IPS-11a (cell line): ENCODE measurements around the gene NEK10.
"Not testable (repeated sequence)": the region's sequence is repeated elsewhere in the genome, so short reads cannot be mapped to it uniquely, and the experiment has no call there.

Source experiments
- H3K4me3 ChIP-seq: one replicate; pipeline ENCODE4 v1.5.1; 2013; ENCODE audit warnings: low read depth, low read length, control low read depth

Gene NEK10

DNA sequence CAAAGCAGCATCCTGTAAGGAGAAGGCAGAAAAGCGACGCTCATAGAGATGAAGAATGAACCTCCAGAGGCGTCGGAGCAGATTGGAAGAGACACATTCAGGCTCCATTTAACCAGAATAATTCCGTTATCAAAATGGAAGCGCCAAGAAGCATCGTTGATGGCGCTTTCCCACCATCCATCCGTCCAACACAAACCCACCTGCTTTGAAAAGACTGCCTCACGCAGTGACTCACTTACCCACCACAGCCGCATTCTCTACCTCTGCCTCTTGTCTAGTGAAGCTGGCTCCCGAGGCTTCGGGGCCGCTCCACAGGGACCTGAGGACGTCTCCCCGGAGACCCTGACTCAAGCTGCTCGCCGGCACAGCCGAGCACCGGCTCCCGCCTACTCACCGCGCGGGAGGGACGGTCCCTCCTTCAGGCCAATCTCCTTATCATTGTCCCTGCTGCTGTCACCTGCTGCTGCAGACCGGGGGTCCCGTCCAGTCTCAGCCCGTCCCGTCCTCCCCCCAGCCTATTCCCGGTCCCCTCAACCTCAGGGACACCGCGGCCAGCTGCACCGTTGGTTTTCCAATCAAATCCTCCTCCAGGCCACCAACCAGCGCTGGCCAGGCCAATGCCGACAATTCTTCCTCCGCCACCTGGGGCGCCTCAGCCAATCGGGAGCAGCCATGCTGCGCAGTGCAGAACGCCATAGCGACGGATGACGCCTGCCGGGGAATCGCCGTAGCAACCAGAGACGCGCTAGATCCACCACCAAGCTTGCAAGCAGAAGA is at the start of gene NEK10:
Gene NEK10, minus strand, starts transcription at position 553 of the 777 bp plus-strand sequence. CDS start 16,501 bp downstream, outside the sequence.
- H3K4me3 ChIP-seq, result peak within 1 kb of the TSS; percentile 84

- no peak overlapping the region for H3K4me3 ChIP-seq
Observed at GRCh38 chr3:27415202-27415601, 46.0 kb upstream of the NEK10 start.

DNA sequence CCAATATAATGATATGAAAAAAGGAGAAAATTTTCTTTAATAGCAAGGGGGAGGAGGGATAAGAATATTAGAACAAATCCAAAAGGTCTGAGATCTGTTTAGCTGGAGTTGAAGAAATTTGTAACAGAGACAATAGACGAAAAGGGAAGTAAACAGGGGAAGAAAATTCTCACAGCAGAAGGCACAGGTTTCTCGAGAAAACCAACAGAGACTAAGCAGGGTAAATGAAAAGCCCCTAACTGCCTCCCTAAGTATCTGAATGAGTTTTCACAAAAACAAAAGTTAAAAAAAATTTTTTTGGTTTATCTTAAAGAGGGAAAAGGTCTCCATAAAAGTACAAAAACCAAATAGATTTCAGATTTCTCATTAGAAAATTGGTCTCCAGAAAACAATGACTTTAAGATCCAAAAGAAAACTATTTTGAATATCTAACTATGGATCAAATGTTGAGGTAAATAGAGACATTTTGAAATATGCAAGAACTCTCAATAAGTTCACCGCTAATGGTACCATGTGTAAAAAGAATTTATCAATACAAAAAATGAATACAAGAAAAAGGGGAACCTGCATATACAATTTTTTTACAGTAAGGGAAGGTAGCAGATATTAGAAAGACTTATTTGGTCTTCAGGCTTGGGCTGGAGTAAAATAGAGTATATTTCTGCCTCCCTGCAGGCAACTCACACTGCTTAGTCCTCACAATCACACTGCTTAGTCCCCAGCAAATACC is 23.9 kb upstream of the NEK10 start:
- H3K4me3 ChIP-seq, result no peak overlapping the region

- H3K4me3 ChIP-seq, result not testable (repeated sequence)
Observed at GRCh38 chr3:27392414-27392813, 23.2 kb upstream of the NEK10 start.

- H3K4me3 ChIP-seq, result no peak overlapping the region
Observed at GRCh38 chr3:27391796-27392195, 22.6 kb upstream of the NEK10 start.

DNA sequence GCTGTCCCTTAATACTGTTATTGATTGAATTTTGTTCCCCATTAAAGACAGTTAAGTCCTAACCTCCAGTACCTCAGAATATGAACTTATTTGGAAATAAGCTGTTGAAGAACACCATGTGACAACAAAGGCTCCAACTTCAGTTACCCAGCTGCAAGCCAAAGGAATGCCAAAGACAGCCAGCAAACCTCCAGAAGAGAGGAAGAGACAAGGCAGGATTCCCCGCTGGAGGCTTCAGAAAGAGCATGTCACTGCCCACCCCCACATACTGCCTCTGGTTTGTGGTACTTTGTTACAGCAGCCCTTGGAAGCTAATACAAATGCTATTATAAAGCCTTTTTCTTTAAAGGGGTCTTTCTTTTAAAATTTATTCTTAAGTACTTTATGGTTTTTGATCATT is 18.4 kb upstream of the NEK10 start:
- H3K4me3 ChIP-seq, result no peak overlapping the region

- no peak overlapping the region for H3K4me3 ChIP-seq
Observed at GRCh38 chr3:27385504-27385903, 16.3 kb upstream of the NEK10 start.

GRCh38 chr3:27384191-27384590 is 15.0 kb upstream of the NEK10 start:
- H3K4me3 ChIP-seq, result no peak overlapping the region

- no peak overlapping the region for H3K4me3 ChIP-seq
Observed at GRCh38 chr3:27380433-27381357, 11.5 kb upstream of the NEK10 start.

- H3K4me3 ChIP-seq, result no peak overlapping the region
Observed at GRCh38 chr3:27378331-27378730, 9.1 kb upstream of the NEK10 start.

DNA sequence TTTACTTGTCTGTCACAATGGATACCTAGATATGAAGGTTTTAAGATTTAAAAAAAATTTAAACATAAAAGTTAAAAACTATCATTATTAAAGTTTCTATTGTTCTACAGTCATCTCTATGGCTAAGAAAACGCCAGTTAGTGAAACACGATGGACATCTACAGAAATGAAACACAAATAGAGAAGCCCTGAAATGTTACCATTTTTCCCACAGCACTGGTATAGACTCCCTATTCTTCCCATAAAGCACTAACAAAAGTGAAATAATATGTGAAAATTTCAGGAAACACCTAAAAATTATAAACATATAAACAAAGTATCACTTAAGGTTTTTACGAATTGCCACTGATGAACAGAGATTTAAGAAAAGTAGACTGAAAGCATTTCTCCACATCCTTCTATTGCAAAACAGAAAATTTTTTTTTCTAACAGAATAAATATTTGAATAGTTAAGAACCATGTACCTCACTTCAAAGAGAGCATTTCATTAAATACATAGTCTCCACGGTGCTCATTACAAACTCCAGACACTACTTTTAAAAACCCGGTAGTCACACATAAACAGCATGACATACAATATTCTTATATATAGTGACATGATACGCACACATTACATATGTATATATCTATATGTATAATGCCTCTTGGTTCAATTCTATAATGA is 7.1 kb upstream of the NEK10 start:
- no peak overlapping the region for H3K4me3 ChIP-seq

DNA sequence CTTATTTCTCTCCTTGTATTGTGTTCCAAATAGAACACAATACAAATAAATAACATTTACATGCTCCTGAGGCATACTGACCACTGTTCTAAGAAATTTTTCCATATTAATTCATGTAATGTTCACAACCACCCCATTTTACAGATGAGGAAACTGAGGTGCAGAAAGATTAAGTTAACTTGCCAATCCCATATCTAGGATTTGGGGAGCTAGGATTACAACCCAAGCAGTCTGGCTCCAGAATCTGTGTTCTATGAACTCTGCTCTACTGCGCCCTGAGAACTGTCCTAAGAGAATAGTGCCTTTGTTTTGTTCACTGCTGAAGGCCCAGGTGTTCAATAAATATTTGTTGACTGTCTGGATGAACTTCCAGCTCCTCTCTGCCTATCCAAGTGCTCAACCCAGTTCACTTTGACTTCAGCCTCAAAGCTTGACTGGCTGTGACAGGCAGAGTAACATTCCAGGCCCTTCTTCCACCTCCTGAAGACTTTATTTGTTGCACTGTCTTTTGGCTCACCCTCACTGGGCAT is 3.1 kb downstream of the NEK10 start:
- no peak overlapping the region for H3K4me3 ChIP-seq

GRCh38 chr3:27360113-27361078 is 8.8 kb downstream of the NEK10 start:
- no peak overlapping the region for H3K4me3 ChIP-seq

- no peak overlapping the region for H3K4me3 ChIP-seq
Observed at GRCh38 chr3:27358372-27358771, 10.8 kb downstream of the NEK10 start.

GRCh38 chr3:27357665-27358258 is 11.4 kb downstream of the NEK10 start:
- H3K4me3 ChIP-seq, result no peak overlapping the region

DNA sequence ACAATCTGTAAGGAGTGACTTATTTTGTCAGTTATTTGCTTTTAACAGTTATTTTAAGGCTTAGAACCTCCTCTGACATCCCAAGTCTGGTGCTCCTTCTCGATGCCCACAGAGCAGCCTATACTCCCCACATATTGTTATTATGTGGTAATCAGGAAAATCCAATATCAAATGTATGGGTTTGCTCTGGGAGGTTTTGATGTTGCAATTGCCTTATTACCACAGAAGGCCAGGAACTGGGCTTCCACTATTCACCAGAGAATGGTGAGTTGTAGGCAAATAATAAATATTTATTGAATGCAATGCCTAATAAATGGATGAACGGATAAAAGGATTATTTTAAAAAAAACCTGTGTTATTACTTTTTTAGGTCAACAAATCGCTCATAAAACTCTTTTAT is 12.2 kb downstream of the NEK10 start:
- no peak overlapping the region for H3K4me3 ChIP-seq

DNA sequence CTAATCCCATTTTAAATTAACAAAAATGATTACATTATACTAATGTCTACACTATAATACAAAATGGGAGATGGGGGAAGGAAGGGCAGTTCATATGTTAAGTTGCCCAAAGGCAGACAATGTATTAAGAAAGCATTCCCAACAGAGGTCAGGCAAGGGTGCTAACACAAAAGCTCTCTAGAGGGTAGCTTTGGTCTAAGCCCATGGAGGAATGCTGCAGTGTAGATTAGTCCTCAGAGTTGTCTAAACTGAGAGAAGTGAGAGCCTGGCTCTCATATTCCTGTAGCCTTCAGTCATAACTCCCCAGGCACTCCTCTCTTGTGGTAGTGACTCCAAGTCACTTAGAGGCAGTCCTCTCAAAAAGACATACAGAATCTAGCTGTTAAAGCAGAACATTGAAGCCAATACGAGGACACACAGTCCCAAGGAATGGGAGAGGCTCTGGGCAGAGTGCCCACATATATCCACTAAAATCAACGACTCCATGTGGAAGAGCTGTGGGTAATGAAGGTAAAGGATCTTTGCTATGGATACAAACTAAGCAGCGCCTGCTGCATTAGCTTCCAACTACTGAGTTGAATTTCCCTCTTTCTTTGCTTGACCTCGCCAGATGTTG is 14.5 kb downstream of the NEK10 start:
- no peak overlapping the region for H3K4me3 ChIP-seq

DNA sequence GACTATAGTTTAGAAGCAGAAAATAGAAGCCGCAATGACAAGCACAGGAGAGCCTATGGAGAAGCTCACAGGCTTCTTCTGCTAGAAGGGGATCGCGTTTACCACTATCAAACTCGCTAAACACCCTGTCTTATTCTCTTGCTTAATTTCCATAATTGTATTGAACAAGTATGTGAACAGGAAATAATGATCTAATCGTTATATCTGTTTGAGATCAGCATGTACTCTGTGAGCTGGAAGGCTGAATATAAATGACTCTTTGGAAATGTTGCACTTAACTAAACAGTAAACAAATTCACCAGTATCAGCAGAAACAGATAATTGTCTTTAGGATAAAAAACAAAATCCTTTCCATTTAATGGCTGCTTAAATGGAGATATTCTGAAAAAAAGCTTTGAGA is 15.0 kb downstream of the NEK10 start:
- H3K4me3 ChIP-seq, result no peak overlapping the region

- no peak overlapping the region for H3K4me3 ChIP-seq
Observed at GRCh38 chr3:27353221-27353620, 16.0 kb downstream of the NEK10 start.
